ENCODE measurements around the gene TUBA1B. TPM values are rescaled to one million over a fixed set of nuclear protein-coding genes. Genes with fewer than 3 reads are reported as not detected.
A peak's percentile ranks its signal among the peaks of the same experiment; 100 is the strongest.
"Not testable (repeated sequence)": the region's sequence is repeated elsewhere in the genome, so short reads cannot be mapped to it uniquely, and the experiment has no call there.

Gene TUBA1B
- total RNA-seq, 1 donor from 2014 or later = 1,333 TPM

DNA sequence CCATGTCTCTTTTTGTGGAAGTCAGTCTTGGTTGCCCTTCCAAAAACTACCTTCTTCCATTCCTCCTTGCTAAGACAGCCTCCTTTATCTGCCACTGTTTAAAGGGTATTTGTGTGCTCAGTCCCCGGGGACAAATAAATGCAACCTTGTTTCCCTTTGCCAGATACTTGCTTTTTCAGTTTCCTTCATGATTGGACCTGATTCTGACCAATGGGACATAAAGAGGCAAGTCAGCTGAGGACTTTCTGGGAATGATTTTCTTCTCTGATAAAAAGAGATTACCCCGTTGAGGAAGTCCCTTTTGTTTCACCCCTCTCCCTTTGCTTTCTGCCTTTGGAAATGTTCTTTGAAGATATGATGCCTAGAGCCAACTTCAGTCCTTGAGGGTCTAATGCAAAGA lies 7.4 kb upstream of the TUBA1B start:
- H3K27me3 ChIP-seq = no peaks in the 10 kb centered on the region
- no peak overlapping the region for H3K27ac ChIP-seq
- intact Hi-C loops (cut with DNase I) = no loop called here
- peaks cover 0 to 4% of the 10 kb centered on the region in 2 donors for H3K4me1 ChIP-seq
- H3K36me3 ChIP-seq = no peaks in the 10 kb centered on the region
- no peak overlapping the region for H3K4me3 ChIP-seq
- TF ChIP-seq, protein P1, sequence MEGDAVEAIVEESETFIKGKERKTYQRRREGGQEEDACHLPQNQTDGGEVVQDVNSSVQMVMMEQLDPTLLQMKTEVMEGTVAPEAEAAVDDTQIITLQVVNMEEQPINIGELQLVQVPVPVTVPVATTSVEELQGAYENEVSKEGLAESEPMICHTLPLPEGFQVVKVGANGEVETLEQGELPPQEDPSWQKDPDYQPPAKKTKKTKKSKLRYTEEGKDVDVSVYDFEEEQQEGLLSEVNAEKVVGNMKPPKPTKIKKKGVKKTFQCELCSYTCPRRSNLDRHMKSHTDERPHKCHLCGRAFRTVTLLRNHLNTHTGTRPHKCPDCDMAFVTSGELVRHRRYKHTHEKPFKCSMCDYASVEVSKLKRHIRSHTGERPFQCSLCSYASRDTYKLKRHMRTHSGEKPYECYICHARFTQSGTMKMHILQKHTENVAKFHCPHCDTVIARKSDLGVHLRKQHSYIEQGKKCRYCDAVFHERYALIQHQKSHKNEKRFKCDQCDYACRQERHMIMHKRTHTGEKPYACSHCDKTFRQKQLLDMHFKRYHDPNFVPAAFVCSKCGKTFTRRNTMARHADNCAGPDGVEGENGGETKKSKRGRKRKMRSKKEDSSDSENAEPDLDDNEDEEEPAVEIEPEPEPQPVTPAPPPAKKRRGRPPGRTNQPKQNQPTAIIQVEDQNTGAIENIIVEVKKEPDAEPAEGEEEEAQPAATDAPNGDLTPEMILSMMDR (IDR thresholded peaks at IDR 0.05) = no peak
- H3K9me3 ChIP-seq = no peaks in the 10 kb centered on the region
- DNase-seq (ENCODE audit: low spot score in 2 of 2) = no peak

DNA sequence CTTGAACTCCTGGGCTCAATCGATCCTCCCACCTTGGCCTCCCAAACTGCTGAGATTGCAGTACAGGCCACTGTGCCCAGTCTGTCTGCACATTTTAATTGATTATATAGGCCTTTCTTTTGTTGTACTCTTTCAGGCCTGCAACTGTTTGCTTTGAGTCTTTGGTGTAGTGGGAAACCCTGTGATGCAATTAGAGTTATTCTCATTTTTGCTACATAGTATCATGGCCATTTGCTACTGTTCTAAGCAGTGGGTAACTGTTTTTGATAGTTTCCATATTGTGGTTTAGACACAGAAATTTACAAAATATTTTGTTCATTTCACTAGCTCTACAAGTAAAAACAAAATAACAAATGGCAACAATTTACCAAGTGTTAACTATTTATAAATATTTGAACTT lies 6.3 kb upstream of the TUBA1B start:
- Histone ChIP-seq H3K4me3 (no peak overlapping the region), H3K36me3 (no peaks in the 10 kb centered on the region), H3K4me1 (peaks cover 0 to 11% of the 10 kb centered on the region in 2 donors), H3K27ac (no peak overlapping the region), H3K27me3 (no peaks in the 10 kb centered on the region), H3K9me3 (no peaks in the 10 kb centered on the region)
- intact Hi-C loops (cut with DNase I) = no loop called here
- TF ChIP-seq, protein P1 (IDR thresholded peaks at IDR 0.05) = no peak
- no peak for DNase-seq (ENCODE audit: low spot score in 2 of 2)

DNA sequence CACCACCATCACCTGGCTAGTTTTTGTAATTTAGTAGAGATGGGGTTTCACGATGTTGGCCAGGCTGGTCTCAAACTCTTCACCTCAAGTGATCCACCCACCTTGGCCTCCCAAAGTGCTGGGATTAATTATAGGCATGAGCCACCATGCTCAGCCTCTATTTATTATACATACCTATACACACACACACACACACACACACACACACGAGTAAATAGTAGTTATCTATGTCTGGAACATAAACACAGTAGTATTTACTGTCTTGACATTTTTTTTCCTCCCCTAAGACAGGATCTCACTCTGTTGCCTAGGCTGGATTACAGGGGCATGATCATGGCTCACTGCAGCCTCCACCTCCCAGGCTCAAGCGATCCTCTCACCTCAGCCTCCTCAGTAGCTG lies 5.8 kb upstream of the TUBA1B start:
- H3K9me3 ChIP-seq; intact Hi-C loops (cut with DNase I); H3K27me3 ChIP-seq; H3K36me3 ChIP-seq; DNase-seq (ENCODE audit: low spot score in 2 of 2); H3K27ac ChIP-seq; H3K4me3 ChIP-seq: not testable (repeated sequence)
- peaks cover 0 to 11% of the 10 kb centered on the region in 2 donors for H3K4me1 ChIP-seq

DNA sequence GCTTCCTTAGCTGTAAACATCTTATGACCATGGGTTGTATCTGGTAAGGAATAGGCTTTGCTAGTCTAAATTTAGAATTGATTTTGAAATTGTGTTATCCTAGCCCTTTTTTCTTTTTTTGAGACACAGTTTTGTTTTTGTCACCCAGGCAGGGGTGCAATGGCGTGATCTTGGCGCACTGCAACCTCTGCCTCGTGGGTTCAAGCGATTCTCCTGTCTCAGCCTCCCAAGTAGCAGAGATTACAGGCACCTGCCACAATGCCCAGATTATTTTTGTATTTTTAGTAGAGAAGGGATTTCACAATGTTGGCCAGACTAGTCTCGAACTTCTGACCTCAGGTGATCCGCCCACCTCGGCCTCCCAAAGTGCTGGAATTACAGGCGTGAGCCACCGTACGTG lies 2.4 kb upstream of the TUBA1B start:
- H3K4me1 ChIP-seq = peaks cover 14 to 23% of the 10 kb centered on the region in 2 donors
- intact Hi-C loops (cut with DNase I) = loop anchor here (5.0 kb wide), 1 partner anchor 609 kb away; the partner anchor contains the start of gene TMBIM6
- H3K4me3 ChIP-seq = peak overlapping the region in 1 of 2 donors; percentile 92
- peak overlapping the region; percentile 74 to 100 for H3K27ac ChIP-seq
- TF ChIP-seq, protein P1 (IDR thresholded peaks at IDR 0.05) = no peak
- no peak for DNase-seq (ENCODE audit: low spot score in 2 of 2)
- peaks cover 12 to 14% of the 10 kb centered on the region in 2 donors for H3K36me3 ChIP-seq
- no peaks in the 10 kb centered on the region for H3K9me3 ChIP-seq
- H3K27me3 ChIP-seq = no peaks in the 10 kb centered on the region

DNA sequence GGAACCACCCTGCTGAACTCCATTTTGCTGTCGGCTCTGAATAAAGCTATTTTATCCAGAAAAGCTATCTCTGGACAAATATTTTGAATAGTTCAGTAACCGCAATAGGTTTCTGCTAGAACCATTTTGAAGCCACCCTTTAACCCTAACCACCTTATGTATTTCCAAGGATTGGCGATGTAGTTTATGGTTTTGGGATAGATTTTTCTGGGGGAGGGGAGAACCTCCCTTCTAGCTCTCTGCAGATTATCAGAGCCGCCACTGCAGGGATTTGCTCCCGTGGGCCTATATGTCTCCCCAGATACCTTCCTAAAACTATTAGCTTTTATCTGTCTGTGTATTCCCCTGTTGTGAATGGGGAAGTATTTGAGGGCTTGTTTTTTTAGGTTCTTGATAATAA lies 1.8 kb upstream of the TUBA1B start:
- Histone ChIP-seq H3K36me3 (peaks cover 12 to 14% of the 10 kb centered on the region in 2 donors), H3K4me1 (peaks cover 14 to 23% of the 10 kb centered on the region in 2 donors), H3K27ac (peak overlapping the region; percentile 74 to 100), H3K4me3 (peak overlapping the region; percentile 92), H3K9me3 (no peaks in the 10 kb centered on the region), H3K27me3 (no peaks in the 10 kb centered on the region)
- TF ChIP-seq, protein P1 (IDR thresholded peaks at IDR 0.05) = no peak
- no peak for DNase-seq (ENCODE audit: low spot score in 2 of 2)
- intact Hi-C loops (cut with DNase I) = loop anchor here (5.0 kb wide), 1 partner anchor 609 kb away; the partner anchor contains the start of gene TMBIM6

DNA sequence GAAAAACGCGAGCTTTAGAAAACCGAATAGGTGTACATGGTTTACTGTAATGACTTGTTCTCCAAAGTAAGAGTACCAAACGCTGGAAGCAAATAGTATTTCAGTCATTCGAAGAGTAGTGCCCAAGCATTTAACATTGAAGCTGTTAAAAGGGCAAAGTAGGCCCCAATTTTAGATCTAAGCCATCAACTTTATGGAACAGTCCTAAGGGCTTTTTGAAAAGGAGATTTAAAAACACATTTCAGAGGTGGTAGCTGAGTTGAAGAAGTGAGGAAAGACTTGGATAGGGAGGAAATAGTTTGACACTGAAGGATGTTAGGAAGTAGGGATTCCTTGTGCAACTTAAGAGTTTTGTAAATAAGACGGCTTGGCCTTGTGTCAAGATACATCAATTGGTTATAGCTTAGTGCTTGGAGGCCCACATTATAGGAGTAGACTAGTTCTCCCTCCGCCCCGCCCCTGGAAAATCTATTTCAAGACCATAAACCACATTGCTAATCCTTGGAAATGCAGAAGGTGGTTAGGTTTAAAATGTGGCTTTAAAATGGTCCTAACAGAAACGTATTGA lies 783 bp upstream of the TUBA1B start:
- intact Hi-C loops (cut with DNase I) = loop anchor here (1.0 to 5.0 kb wide), 4 partner anchors 43 to 610 kb away; partner anchors contain the start of genes RHEBL1, TMBIM6 and TUBA1A
- DNase-seq (ENCODE audit: low spot score in 2 of 2) = no peak
- peaks cover 21 to 24% of the 10 kb centered on the region in 2 donors for H3K36me3 ChIP-seq
- no peaks in the 10 kb centered on the region for H3K27me3 ChIP-seq
- TF ChIP-seq, protein P1 (IDR thresholded peaks at IDR 0.05) = no peak
- peaks cover 14 to 23% of the 10 kb centered on the region in 2 donors for H3K4me1 ChIP-seq
- H3K4me3 ChIP-seq = peak overlapping the region; percentile 92
- H3K27ac ChIP-seq = peak overlapping the region; percentile 74 to 100
- H3K9me3 ChIP-seq = no peaks in the 10 kb centered on the region
